ENCODE measurements around the gene MFAP2.

DNA sequence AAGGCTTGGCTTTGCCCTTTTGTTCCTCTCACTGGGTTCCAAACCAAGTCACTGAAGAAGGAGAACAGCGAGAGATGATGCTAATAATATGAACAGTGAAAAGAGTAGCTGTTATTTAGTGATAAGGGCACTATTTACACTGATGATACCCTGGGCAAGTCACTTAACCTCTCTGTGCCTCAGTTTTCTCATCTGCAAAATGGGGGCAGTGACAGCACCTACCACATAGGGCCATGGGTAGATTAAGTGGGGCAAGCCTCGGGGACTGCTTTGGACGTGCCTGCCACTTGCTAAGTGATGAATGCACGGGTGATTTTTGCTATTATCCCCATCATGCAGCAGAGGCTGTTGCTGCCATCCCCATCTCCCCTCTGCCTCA, 22.1 kb upstream of the MFAP2 start:
- TF ChIP-seq, protein P1, sequence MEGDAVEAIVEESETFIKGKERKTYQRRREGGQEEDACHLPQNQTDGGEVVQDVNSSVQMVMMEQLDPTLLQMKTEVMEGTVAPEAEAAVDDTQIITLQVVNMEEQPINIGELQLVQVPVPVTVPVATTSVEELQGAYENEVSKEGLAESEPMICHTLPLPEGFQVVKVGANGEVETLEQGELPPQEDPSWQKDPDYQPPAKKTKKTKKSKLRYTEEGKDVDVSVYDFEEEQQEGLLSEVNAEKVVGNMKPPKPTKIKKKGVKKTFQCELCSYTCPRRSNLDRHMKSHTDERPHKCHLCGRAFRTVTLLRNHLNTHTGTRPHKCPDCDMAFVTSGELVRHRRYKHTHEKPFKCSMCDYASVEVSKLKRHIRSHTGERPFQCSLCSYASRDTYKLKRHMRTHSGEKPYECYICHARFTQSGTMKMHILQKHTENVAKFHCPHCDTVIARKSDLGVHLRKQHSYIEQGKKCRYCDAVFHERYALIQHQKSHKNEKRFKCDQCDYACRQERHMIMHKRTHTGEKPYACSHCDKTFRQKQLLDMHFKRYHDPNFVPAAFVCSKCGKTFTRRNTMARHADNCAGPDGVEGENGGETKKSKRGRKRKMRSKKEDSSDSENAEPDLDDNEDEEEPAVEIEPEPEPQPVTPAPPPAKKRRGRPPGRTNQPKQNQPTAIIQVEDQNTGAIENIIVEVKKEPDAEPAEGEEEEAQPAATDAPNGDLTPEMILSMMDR (IDR thresholded peaks at IDR 0.05) = no peak
- TF ChIP-seq POLR2A (IDR thresholded peaks at IDR 0.05) (no peak), POLR2AphosphoS5 (IDR thresholded peaks at IDR 0.05) (no peak), EP300 (IDR thresholded peaks at IDR 0.05) (no peak)
